Mesothelial cell of epicardium (in vitro differentiated cells): Measurements from ENCODE around the gene VSIG10L. TPM values are rescaled to one million over a fixed set of nuclear protein-coding genes. Genes with fewer than 3 reads are reported as not detected.

Experiments used
- DNase-seq, 2 experiments: peaks; one replicate each; pipeline ENCODE4 v3.0.0; 2021; ENCODE audit warnings: low spot score in 2 of 2; ENCODE audit not compliant: unreplicated experiment in 2 of 2
- H3K27ac Mint-ChIP-seq: 2 replicates; pipeline ENCODE4 v1.8.0; 2021; ENCODE audit warnings: mixed read lengths
- H3K27me3 Mint-ChIP-seq: 2 replicates; pipeline ENCODE4 v1.8.0; 2021; ENCODE audit warnings: low read depth, mixed read lengths
- H3K36me3 Mint-ChIP-seq: 2 replicates; pipeline ENCODE4 v1.8.0; 2021; ENCODE audit warnings: mixed read lengths
- H3K4me1 Mint-ChIP-seq: 2 replicates; pipeline ENCODE4 v1.8.0; 2021; ENCODE audit warnings: mixed read lengths
- H3K4me3 Mint-ChIP-seq: 2 replicates; pipeline ENCODE4 v1.8.0; 2021; ENCODE audit warnings: mild to moderate bottlenecking, moderate library complexity, mixed read lengths
- H3K9me3 Mint-ChIP-seq: 2 replicates; pipeline ENCODE4 v1.8.0; 2021; ENCODE audit warnings: mixed read lengths
- CTCF ChIP-seq: fragments of 200-600 bp; sonication (generic); IDR thresholded peaks from one replicate; pipeline ENCODE4 v1.5.0; 2021; ENCODE audit warnings: antibody characterized with exemption; ENCODE audit not compliant: unreplicated experiment
- total RNA-seq: library from RNA; stranded (reverse); gene quantifications from 3 replicates; pipeline ENCODE4 v1.2.1, GENCODE V29; 2021

VSIG10L gene
- total RNA-seq, 1 donor from 2014 or later: 8.9 TPM

GRCh38 chr19:51319649-51320279 is 22.2 kb downstream of the VSIG10L start:
- no peak for TF ChIP-seq CTCF
- H3K9me3 Mint-ChIP-seq: peaks cover 8% of the 10 kb centered on the region
- no peak overlapping the region for H3K4me3 Mint-ChIP-seq
- H3K27ac Mint-ChIP-seq: no peak overlapping the region
- H3K4me1 Mint-ChIP-seq: peaks cover 14% of the 10 kb centered on the region
- no peak for DNase-seq
- peaks cover 14% of the 10 kb centered on the region for H3K27me3 Mint-ChIP-seq
- H3K36me3 Mint-ChIP-seq: peaks cover 2% of the 10 kb centered on the region

GRCh38 chr19:51318687-51319648 is 23.0 kb downstream of the VSIG10L start:
- H3K36me3 Mint-ChIP-seq: peaks cover 4% of the 10 kb centered on the region
- no peak overlapping the region for H3K27ac Mint-ChIP-seq
- TF ChIP-seq CTCF: no peak
- H3K4me3 Mint-ChIP-seq: no peak overlapping the region
- H3K4me1 Mint-ChIP-seq: peaks cover 14% of the 10 kb centered on the region
- DNase-seq: no peak
- H3K27me3 Mint-ChIP-seq: peaks cover 22% of the 10 kb centered on the region
- H3K9me3 Mint-ChIP-seq: peaks cover 11% of the 10 kb centered on the region

GRCh38 chr19:51317968-51318367 is 24.0 kb downstream of the VSIG10L start:
- Mint-ChIP-seq H3K4me1 (peaks cover 17% of the 10 kb centered on the region), H3K4me3 (no peak overlapping the region), H3K27ac (no peak overlapping the region), H3K27me3 (peaks cover 27% of the 10 kb centered on the region), H3K9me3 (peaks cover 11% of the 10 kb centered on the region), H3K36me3 (peaks cover 4% of the 10 kb centered on the region)
- no peak for TF ChIP-seq CTCF
- no peak for DNase-seq

- Mint-ChIP-seq H3K27ac (no peak overlapping the region), H3K4me3 (no peak overlapping the region), H3K9me3 (peaks cover 11% of the 10 kb centered on the region), H3K36me3 (peaks cover 4% of the 10 kb centered on the region), H3K4me1 (peaks cover 19% of the 10 kb centered on the region), H3K27me3 (peaks cover 27% of the 10 kb centered on the region)
- no peak for DNase-seq
- no peak for TF ChIP-seq CTCF
Measured at GRCh38 chr19:51317376-51317775, 24.6 kb downstream of the VSIG10L start.

GRCh38 chr19:51316688-51317087 is 25.3 kb downstream of the VSIG10L start:
- H3K36me3 Mint-ChIP-seq: peaks cover 4% of the 10 kb centered on the region
- peaks cover 21% of the 10 kb centered on the region for H3K4me1 Mint-ChIP-seq
- TF ChIP-seq CTCF: no peak
- H3K4me3 Mint-ChIP-seq: no peak overlapping the region
- DNase-seq: no peak
- peaks cover 31% of the 10 kb centered on the region for H3K27me3 Mint-ChIP-seq
- H3K27ac Mint-ChIP-seq: no peak overlapping the region
- H3K9me3 Mint-ChIP-seq: peaks cover 11% of the 10 kb centered on the region
